GM19023 (cell line): ENCODE results near the gene FBLN1.
"Not testable (repeated sequence)": the region's sequence is repeated elsewhere in the genome, so short reads cannot be mapped to it uniquely, and the experiment has no call there.

Experiments
- ATAC-seq: cut with Tn5 transposase; IDR thresholded peaks from one replicate; pipeline ENCODE4 v1.9.1; 2021; ENCODE audit warnings: mild to moderate bottlenecking, moderate library complexity; ENCODE audit not compliant: unreplicated experiment

The FBLN1 gene

DNA sequence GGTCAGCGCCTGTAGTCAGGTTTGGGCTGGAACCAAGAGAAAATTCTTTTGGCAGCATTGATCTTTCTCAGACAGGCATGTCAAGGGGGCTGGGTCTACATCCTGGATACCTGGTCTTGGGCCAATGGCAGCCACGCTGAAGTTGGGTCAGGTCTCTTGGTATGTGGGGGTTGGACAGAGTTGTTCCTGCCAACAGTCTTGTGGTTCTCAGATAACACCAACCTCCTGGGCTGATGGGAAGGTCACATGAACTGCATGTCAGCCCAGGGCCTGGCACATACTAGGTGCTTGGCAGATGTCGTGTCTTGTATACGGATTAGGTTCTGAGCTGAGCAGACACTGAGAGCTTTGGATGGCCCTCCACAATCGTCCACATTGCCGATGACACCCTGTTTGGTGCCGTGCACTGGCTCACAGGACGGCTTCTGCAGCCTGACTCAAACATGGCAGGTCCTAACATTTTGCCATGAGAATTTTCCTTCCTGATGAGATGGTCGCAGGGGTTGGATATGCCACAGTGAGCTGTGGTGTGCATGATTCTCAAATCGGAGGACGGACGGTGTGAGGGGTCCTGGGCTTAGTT is 42.0 kb downstream of the FBLN1 start:
- ATAC-seq = no peak

DNA sequence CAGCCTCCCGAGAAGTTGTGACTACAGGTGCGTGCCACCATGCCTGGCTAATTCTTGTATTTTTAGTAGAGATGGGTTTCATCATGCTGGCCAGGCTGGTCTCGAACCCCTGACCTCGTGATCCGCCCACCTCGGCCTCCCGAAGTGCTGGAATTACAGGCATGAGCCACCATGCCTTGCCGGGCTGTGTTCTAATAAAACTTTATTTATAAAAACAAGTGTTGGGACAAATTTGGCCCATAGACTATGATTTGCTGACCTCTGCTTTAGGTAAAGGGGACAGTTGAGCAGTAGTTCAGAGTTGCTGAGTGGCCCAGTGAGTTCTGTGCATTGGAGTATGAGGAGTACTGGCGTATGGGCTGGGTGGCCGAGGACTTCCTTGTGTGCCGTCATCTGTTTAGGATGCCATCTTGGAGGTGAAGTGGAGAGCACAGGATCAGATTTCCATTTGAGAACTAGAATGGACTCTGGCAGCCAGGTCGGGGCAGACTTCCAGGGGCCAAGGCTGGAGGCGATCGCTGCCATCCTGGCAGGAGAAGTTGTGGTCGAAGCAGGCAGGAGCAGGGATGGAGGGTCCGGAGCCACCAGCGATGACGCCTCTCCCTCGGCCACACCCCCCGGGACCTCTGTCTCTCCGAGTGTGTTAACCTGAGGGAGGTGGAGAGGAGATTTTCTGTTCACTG is 43.8 kb downstream of the FBLN1 start:
- ATAC-seq = no peak

DNA sequence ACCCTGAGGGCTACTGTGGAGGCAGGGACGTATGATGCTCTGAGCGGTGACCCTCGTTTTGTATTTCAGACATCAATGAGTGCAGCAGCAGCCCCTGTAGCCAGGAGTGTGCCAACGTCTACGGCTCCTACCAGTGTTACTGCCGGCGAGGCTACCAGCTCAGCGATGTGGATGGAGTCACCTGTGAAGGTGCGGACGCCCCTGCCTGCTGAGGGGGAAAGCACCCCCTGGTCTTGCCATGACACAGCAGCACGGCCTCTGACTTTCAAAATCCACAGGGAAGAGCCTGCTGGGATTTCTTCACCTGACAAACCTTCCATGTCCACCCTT is 44.3 kb downstream of the FBLN1 start:
- no peak for ATAC-seq

DNA sequence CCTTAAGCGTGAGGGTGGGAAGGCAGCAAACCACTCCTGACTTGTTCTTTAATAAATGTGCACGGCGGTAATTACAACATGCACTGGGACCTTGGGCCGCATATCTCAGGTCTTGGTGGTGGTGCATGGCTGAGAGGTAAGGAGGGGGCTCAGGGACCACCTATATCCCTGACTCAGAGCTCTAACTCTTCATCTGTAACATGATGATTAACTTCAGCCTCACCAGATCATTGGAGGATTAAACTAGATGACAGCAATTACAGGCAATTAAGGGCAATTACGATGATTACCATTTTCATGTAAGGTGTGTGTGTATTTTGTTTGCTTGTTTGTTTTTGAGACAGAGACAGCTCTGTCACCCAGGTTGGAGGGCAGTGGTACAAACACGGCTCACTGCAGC is 45.0 kb downstream of the FBLN1 start:
- ATAC-seq = no peak

DNA sequence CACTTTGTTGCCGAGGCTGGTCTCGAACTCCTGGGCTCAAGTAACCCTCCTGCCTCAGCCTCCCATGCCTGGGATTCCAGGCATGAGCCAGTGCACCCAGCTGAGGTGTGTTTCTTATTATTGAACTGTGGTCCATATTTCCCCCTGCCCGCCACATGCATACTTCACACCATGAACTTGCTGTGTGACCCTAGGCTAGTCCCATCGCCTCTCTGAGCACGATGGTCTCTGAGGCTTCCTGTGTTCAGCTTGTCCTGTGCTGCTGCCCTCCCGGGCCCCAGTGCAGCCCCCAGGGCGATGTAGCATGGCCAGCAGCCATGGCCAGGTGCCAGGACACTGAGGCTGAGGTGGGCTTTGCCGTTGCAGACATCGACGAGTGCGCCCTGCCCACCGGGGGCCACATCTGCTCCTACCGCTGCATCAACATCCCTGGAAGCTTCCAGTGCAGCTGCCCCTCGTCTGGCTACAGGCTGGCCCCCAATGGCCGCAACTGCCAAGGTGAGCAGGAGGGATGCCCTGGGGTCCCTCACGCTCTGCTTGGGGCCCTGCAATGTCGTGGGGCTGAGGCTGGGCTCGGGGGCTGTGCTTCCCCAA is 45.7 kb downstream of the FBLN1 start:
- no peak for ATAC-seq

DNA sequence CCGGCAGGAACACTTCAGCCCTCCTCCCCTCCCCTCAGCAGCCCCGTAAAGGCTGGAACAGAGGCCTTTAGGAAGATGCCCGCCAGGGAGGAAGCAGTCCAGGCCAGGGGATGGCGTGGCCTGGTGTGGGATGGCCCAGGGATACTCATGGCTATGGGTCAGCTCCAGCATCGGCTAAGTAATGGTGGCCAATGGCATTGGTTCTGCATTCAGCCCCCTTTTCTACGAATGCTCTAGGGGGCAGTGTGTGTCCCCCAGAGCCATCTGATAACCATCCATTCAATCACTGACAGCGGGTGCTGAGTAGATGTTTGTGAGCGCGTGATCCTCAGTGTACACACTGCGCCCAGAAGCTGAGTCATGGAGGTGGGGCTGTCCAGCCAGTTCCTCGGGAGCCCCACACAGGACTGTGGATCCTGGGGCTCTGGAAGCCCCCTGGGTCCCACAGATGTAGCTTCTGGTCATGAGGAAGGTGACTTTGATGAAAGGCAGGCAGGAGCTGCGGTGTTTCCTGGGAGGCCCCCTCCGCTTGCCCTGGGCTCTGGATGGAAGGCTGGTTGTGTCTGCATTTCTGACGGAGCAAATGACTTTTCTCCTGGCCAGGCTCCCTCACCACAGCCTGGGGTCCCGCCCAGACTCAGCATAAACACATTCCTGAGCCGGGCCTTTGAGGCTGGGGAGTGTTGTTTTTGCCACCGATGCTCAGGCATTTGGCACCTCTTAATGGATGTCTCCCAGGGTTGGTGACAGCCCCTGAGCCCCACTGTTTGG is 46.5 kb downstream of the FBLN1 start:
- no peak for ATAC-seq

DNA sequence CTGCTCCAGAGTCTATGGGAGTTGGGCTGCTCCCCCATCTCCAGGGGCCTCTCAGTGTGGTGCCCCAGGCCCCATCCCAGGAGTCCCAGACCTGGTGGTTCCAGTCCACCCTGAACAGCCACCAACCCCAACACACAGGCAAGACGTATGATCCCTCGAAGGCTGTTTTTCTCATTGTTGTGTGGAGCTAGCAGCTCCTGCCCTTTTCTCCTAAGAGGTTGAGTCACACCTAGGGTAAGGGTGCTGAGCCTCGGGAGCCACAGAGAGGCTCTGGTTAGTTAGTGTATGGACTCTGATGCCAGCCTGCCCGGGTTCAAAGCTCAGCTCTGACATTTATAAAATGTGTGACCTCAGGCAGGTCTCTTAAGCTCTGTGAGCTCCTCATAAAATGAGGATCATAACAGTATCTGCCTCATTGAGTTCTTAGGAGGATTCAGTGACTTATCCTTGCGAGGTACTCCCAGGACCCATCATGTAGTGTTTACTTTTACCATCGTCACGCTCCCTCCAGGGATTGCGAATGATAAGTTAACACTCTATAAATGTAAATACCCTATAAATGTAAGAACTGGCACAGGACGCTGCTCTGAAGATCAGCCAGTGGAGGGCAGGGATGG is 47.2 kb downstream of the FBLN1 start:
- no peak for ATAC-seq

DNA sequence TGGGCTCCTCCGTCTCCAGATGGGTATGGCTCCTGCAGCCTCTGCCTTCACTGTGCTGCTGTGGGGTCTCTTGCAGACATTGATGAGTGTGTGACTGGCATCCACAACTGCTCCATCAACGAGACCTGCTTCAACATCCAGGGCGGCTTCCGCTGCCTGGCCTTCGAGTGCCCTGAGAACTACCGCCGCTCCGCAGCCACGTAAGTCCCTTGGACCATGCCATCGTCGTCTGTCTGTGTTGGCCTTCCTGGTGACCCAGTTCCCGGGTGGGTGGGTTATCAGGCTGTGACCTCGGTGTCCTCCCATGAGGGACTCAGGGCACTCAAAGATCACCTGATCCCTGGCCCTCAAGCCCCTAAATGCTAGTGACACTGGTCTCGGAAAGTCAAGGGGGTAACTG is 47.7 kb downstream of the FBLN1 start:
- ATAC-seq = no peak

DNA sequence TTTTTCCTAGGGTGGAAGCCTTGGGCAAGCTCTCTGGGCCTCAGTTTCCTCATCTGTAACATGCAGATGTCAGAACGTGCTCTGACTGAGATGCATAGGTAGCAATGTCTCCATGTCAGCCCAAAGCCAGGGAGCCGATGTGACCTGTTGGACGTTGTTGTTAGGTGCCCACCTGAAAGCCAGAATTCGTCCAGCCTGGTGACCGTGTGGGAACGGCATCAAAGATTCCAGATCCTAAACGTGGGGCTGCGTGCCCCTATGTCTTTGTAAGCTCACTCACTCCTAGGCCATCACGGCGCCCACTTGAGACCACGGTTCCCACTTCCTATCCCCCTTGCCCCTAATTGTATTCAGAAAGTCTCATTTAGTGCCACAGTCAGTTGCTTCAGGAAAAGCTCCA is 48.2 kb downstream of the FBLN1 start:
- ATAC-seq = no peak

DNA sequence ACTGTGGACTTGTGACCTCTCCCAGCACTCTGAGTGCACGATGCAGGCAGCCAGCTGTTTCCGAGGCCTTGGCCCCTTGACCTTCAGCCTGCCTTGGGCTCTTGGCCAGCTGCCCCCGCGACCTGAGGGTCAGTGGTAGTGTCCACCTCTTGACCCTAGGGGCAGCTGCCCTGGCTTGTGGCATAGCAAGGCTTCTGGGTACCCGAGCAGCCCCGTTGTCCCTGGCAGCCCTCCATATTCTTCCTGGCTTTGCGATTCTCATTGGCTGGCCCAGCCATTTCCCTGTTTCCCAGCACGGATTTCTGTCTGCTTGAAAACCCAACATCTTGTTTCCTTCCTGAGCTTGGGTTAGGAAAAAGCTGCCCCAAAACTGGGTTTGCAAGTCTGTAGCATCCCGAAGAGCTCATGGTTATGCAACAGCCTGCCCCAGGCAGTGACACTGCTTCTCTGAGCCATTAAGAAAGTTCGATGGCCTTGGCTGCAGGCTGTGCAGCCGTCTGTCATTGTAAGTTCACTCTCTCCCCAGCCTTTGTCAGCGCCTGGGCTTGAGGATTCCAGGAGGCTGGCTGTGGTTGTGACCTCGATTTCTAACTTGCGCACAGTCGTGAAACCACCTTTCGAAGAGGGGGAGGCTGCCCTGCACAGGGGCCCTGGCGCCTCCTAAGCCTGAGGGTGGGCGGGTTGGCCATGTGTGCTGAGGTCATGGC is 48.8 kb downstream of the FBLN1 start:
- ATAC-seq = no peak

DNA sequence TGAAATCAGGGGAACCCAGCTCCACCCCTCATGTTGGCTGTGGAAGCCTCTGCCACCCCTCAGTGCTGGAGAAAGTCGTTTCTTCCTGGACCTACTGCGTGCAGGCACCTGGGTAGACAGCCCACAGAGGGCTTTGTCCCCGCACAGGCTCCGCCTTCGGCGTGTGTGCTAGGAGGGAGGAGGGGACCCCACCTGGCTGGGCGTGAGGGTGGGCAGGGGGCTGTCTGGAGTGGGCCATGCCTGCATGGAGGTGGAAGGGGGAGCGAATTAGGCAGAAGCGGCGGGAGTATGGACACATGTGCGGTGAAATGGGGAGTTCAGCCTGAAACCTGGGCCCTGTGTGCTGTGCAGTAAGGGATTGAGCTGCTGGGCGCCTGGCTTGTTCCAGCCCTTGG is 49.3 kb downstream of the FBLN1 start:
- no peak for ATAC-seq

DNA sequence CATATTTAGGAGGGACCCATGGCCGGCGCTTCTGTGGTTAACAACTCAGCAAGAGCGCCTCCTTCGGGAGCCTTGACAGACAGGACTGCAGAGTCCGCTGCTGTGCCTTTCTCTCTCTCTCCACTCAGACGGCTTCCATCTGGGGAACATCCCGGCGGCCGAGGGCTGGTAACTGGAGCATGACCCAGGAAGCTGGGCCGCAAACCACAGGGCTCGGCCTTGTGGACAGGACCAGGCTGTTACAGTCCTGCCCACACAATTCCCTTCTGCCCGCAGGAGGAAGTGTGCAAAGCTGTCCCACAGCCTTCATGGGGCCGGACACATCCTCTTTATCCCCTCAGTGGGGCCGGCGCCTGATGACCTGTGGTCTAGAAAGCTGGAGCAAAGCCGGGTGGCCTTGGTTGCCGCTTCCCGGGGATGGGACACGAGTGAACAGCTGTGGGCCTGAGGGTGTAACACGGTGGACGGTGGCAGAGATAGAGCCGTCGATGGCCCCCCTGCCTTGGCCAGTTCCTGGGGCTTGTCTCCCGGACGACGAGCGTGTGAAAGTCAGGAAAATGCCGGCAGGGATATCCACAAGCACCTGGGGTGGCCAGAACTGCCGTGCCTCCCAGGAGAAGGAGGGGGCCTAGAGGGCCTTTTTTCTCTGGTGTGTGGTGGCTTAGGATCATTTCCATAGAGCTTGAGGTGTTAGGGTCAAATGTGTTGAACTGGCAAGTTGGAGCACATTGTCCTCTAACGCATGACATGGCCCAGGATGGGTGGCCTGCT is 50.1 kb downstream of the FBLN1 start:
- no peak for ATAC-seq

DNA sequence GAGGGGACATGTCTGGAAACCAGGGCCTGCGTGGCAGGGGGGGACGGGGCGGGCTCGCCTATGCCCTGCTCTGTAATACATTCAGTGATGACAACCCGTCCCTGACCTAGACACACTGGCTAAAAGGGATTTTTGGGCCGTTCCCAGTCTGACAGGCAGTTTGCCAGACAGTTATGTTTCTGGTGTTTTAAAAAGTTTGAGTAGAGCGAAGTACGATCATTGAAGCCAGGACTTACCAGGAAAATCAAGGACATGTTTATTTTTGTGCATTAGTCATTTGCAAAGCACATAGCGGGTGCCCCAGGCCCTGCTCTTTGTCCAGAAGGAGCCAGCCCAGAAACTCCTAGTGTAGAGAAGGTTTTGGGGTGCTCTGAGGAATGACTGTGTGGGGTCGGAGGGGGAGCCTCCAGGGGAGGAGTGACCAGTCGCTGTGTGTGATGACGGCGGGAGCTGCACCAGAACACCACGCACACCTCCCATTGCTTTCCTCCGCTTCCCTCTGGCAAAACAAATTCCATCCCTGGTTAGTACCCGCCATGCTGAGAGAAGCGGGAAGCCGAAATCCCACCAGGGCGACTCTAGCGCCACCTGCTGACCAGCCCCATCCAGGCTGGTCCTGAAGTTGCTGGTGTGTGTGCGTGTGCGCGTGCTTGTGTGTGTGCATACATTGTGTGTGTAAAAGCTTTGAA is 50.8 kb downstream of the FBLN1 start:
- no peak for ATAC-seq

DNA sequence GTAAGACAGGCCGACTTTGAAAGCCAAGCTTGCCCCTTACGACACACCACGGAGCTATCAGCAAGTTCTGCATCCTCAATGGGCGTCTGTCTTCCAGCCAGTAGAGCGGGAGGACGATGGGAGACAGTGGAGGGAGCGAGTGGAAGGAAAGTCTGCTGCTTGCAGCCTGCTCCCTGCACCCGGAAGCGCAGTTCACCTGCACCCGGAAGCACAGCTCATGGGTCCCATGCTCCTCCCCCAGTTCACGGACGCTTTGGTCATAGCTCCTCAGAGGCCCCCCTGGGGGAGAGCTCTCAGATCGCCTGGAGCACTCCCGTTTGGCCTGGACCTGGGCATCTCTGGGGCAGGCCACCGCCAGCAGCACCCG is 51.3 kb downstream of the FBLN1 start:
- no peak for ATAC-seq

DNA sequence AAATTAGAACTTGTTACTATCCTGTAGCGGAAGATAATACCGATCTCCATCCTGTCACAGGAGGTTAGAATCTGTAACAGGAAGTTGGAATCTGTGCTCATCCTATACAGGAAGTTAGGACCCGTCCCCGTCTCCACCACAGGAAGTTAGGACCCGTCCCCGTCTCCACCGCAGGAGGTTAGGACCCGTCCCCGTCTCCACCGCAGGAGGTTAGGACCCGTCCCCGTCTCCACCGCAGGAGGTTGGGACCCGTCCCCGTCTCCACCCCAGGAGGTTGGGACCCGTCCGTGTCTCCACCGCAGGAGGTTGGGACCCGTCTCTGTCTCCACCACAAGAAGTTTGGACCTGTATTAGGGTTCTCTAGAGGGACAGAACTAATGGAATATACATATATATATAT is 52.2 kb downstream of the FBLN1 start:
- ATAC-seq = no peak

DNA sequence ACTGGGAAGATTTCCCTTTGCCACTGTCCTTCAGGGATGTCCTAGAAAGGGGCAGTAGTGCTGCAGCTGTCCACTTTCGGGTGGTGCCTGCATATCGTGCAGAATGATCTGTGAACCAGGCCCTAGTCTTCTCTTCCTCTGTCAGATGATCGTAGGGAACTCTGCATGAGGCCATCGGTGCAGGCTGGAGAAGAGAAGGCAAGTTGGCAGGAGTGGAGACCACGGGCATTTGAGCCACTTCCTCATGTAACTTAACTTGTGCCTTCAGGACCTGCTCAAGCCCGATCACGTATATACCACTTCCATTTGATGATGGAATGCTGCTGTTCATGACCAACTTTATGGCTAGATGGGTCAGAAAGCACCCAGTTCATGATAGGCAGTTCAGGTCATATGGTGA is 55.2 kb downstream of the FBLN1 start:
- ATAC-seq = not testable (repeated sequence)

DNA sequence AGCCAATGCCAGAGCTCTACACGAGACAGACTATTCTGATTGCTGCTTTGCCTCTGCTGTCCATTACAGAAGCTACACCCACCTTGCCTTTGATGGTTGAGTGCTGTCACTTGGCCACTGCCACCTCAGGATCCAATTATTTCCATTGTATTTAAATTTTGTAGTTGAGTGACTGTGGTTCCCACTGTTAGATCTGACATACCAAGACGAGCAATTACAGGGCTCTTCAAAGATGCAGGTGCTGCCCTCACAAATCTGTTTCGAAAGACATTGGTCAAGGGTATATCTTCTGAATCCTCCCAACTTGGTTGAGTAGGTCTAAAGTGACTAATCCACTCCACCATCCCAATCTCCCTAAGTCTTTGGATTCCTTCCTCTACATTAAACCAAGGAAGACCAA is 57.4 kb downstream of the FBLN1 start:
- ATAC-seq = not testable (repeated sequence)

DNA sequence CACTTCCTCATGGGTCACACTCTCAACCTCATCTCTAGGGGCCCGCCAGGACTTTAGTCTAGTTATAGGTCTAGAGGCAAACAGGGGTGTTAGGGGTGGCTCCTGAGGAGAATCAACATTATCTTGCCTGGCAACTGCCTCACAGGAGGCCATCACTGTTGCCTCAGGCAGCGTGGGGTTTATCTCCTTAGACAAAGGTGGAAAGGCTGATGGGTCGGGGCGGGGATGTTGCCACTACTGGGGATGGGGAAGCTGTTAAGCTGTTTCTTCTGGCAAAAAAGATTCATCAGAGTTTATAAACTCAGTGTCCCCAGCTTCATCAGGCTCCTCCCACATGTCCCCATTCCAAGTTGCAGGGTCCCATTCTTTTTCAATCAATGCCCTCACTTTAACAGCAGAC is 58.1 kb downstream of the FBLN1 start:
- ATAC-seq = not testable (repeated sequence)

DNA sequence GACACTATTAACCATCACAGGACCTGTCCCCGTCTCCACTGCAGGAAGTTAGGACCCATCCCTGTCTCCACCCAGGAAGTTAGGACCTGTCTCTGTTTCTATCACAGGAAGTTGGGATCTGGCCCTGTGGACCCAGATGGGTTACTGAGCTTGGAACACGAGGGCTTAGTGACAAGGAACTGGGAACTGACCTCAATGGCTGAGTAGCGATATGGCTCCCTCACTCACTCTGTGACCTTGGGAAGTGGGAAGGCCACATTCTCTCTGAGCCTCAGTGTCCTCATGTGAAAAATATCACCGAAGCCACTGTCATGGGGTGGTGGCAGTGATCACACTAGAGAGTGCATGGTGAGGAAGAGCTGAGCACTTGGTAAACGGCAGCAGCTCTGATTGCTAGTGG is 59.4 kb downstream of the FBLN1 start:
- ATAC-seq = no peak
